ENCODE data around the gene PDE3A.

DNA sequence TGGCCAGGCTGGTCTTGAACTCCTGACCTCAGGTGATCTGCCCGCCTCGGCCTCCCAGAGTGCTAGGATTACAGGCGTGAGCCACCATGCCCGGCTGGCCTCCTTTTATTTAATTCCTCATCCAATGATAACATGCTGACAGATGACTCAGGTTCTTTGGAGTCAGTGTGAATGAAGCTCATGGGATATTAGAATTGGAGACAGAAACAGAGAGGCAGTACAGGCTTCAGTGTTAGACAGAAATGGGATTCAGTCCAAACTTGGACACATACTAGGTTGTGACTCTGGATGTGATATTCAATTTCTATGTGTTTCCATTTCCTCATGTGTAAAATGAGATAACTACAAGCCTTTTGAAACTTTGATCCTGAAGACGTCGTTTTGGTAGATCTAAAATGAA lies 47.3 kb downstream of the PDE3A start:
- TF ChIP-seq, protein P1, sequence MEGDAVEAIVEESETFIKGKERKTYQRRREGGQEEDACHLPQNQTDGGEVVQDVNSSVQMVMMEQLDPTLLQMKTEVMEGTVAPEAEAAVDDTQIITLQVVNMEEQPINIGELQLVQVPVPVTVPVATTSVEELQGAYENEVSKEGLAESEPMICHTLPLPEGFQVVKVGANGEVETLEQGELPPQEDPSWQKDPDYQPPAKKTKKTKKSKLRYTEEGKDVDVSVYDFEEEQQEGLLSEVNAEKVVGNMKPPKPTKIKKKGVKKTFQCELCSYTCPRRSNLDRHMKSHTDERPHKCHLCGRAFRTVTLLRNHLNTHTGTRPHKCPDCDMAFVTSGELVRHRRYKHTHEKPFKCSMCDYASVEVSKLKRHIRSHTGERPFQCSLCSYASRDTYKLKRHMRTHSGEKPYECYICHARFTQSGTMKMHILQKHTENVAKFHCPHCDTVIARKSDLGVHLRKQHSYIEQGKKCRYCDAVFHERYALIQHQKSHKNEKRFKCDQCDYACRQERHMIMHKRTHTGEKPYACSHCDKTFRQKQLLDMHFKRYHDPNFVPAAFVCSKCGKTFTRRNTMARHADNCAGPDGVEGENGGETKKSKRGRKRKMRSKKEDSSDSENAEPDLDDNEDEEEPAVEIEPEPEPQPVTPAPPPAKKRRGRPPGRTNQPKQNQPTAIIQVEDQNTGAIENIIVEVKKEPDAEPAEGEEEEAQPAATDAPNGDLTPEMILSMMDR (conservative IDR thresholded peaks at IDR 0.05; ENCODE audit: low read depth, low read length), result no peak
- TF ChIP-seq EZH2 (IDR thresholded peaks at IDR 0.05; ENCODE audit: borderline replicate concordance, low read depth, low read length, poor library complexity, severe bottlenecking), result no peak
